H1 (cell line): ENCODE results near the gene PTEN. TPM values are rescaled to one million over a fixed set of nuclear protein-coding genes. Genes with fewer than 3 reads are reported as not detected.
"Not testable (repeated sequence)": the region's sequence is repeated elsewhere in the genome, so short reads cannot be mapped to it uniquely, and the experiment has no call there.

Experiments
- CTCF ChIA-PET: fragments of 300-600 bp; sonication (Branson Sonifier 250); formaldehyde crosslinking; loops from one replicate; lab custom pipeline; 2021; ENCODE audit not compliant: partially characterized antibody; lab: Charles Lee
- POLR2A ChIA-PET: fragments of 300-600 bp; sonication (Branson Sonifier 250); formaldehyde crosslinking; loops from one replicate; lab custom pipeline; 2021; ENCODE audit warnings: inconsistent platforms; ENCODE audit not compliant: partially characterized antibody; lab: Charles Lee
- DNase-seq, 2 experiments: peaks; one replicate each; pipeline versions ENCODE4 v3.0.0 to v3.0.0-alpha.2; 2010 to 2022; ENCODE audit warnings: low spot score in 2 of 2, low read depth in 1 of 2, mixed read lengths in 1 of 2
- FAIRE-seq: peaks from 2 replicates; lab custom pipeline; 2011; peaks lifted over from hg19 to GRCh38; lab: Jason Lieb, UNC
- H2AFZ ChIP-seq: 2 replicates; pipeline ENCODE4 v1.8.1; 2012; ENCODE audit warnings: low read length, inconsistent platforms
- H2AK5ac ChIP-seq: 2 replicates; pipeline ENCODE4 v1.6.1; 2013; ENCODE audit warnings: low read depth, low read length
- H2BK120ac ChIP-seq: replicated peaks from 2 replicates; pipeline ENCODE3; 2013; ENCODE audit warnings: low read depth, low read length, inconsistent platforms
- H2BK12ac ChIP-seq: 2 replicates; pipeline ENCODE4 v1.6.1; 2013; ENCODE audit warnings: low read depth, low read length
- H2BK15ac ChIP-seq: 2 replicates; pipeline ENCODE4 v1.6.1; 2013; ENCODE audit warnings: low read length
- H2BK20ac ChIP-seq: 2 replicates; pipeline ENCODE4 v1.6.1; 2013; ENCODE audit warnings: low read length
- H2BK5ac ChIP-seq: 2 replicates; pipeline ENCODE4 v1.6.1; 2013; ENCODE audit warnings: low read depth, low read length
- H3K14ac ChIP-seq: 2 replicates; pipeline ENCODE4 v1.6.1; 2013; ENCODE audit warnings: inconsistent platforms; ENCODE audit not compliant: insufficient read length
- H3K18ac ChIP-seq: 2 replicates; pipeline ENCODE4 v1.6.1; 2013; ENCODE audit warnings: low read length; ENCODE audit errors: extremely low read depth
- H3K23ac ChIP-seq: 2 replicates; pipeline ENCODE4 v1.6.1; 2013; ENCODE audit warnings: inconsistent platforms; ENCODE audit not compliant: insufficient read length
- H3K23me2 ChIP-seq: 2 replicates; pipeline ENCODE4 v1.6.1; 2013; ENCODE audit warnings: low read depth, low read length
- H3K27ac ChIP-seq: 2 replicates; pipeline ENCODE4 v1.6.1; 2011; ENCODE audit warnings: low read depth, low read length, inconsistent platforms
- H3K27me3 ChIP-seq, 4 experiments: replicated peaks in 1 of 4; 1 replicate in 1 of 4; 2 replicates in 3 of 4; pipeline versions ENCODE4 v1.6.1 to v1.8.1; 2011 to 2013; ENCODE audit warnings: low read length in 3 of 4, mild to moderate bottlenecking in 3 of 4, inconsistent platforms in 2 of 4, mixed read lengths in 2 of 4, moderate library complexity in 1 of 4; ENCODE audit not compliant: control insufficient read depth in 3 of 4, insufficient read depth in 3 of 4; ENCODE audit errors: extremely low read depth in 1 of 4
- H3K36me3 ChIP-seq, 4 experiments: 2 replicates each; pipeline versions ENCODE4 v1.6.1 to v1.8.1; 2011 to 2013; ENCODE audit warnings: mild to moderate bottlenecking in 4 of 4, low read length in 3 of 4, moderate library complexity in 2 of 4, control low read depth in 1 of 4, inconsistent platforms in 1 of 4; ENCODE audit not compliant: insufficient read depth in 4 of 4, control insufficient read depth in 2 of 4
- H3K4ac ChIP-seq: replicated peaks from 2 replicates; pipeline ENCODE3; 2013; ENCODE audit warnings: low read length, low read depth, mixed read lengths, inconsistent platforms; ENCODE audit not compliant: insufficient read length
- H3K4me1 ChIP-seq, 4 experiments: replicated peaks in 1 of 4; 1 replicate in 1 of 4; 2 replicates in 3 of 4; pipeline versions ENCODE4 v1.6.1 to v1.8.1; 2011 to 2013; ENCODE audit warnings: low read length in 3 of 4, inconsistent platforms in 2 of 4, mixed read lengths in 1 of 4; ENCODE audit not compliant: insufficient read depth in 4 of 4, control insufficient read depth in 3 of 4
- H3K4me2 ChIP-seq, 2 experiments: 2 replicates each; pipeline versions ENCODE4 v1.6.1 to v1.8.1; 2011 to 2013; ENCODE audit warnings: low read depth in 2 of 2, low read length in 2 of 2, control low read depth in 1 of 2, inconsistent platforms in 1 of 2, mild to moderate bottlenecking in 1 of 2; ENCODE audit not compliant: insufficient read depth in 1 of 2
- H3K4me3 ChIP-seq, 4 experiments: fragments of 200-600, 300-600 bp in 1 of 4; sonication (generic), shearing (Covaris generic), sonication (Bioruptor Twin) in 1 of 4; 2 replicates each; pipeline versions ENCODE4 v1.5.1 to v1.8.1; 2011 to 2016; ENCODE audit warnings: low read length in 4 of 4, low read depth in 3 of 4, control low read depth in 2 of 4, inconsistent platforms in 2 of 4, mild to moderate bottlenecking in 2 of 4, mixed read lengths in 1 of 4, moderate library complexity in 1 of 4; ENCODE audit not compliant: insufficient read depth in 2 of 4; ENCODE audit errors: extremely low read depth in 1 of 4
- H3K56ac ChIP-seq: replicated peaks from 2 replicates; pipeline ENCODE3; 2013; ENCODE audit warnings: low read depth, mild to moderate bottlenecking, mixed read lengths, low read length, inconsistent platforms; ENCODE audit not compliant: insufficient read length
- H3K79me1 ChIP-seq: 2 replicates; pipeline ENCODE4 v1.6.1; 2013; ENCODE audit warnings: low read depth, low read length, control low read depth
- H3K79me2 ChIP-seq, 2 experiments: 2 replicates each; pipeline versions ENCODE4 v1.6.1 to v1.8.1; 2012 to 2013; ENCODE audit warnings: low read length in 2 of 2, mild to moderate bottlenecking in 2 of 2, inconsistent platforms in 1 of 2; ENCODE audit not compliant: insufficient read depth in 2 of 2, control insufficient read depth in 1 of 2
- H3K9ac ChIP-seq, 4 experiments: replicated peaks in 1 of 4; 1 replicate in 1 of 4; 2 replicates in 3 of 4; pipeline versions ENCODE4 v1.6.1 to v1.8.1; 2011 to 2013; ENCODE audit warnings: low read depth in 3 of 4, low read length in 3 of 4, control low read depth in 2 of 4, mild to moderate bottlenecking in 2 of 4, moderate library complexity in 2 of 4, inconsistent platforms in 1 of 4; ENCODE audit errors: extremely low read depth in 1 of 4
- H3K9me3 ChIP-seq, 2 experiments: 2 replicates each; pipeline versions ENCODE4 v1.6.1 to v1.8.1; 2012 to 2013; ENCODE audit warnings: mild to moderate bottlenecking in 2 of 2, moderate library complexity in 2 of 2, control low read depth in 1 of 2, inconsistent platforms in 1 of 2, low read depth in 1 of 2, low read length in 1 of 2, mixed read lengths in 1 of 2; ENCODE audit not compliant: insufficient read depth in 2 of 2
- H4K20me1 ChIP-seq, 2 experiments: replicated peaks in 1 of 2; 2 replicates each; pipeline versions ENCODE3 to v1.8.1; 2011 to 2013; ENCODE audit warnings: inconsistent platforms in 2 of 2, low read length in 2 of 2, mild to moderate bottlenecking in 1 of 2; ENCODE audit not compliant: insufficient read depth in 2 of 2, control insufficient read depth in 1 of 2
- H4K5ac ChIP-seq: 2 replicates; pipeline ENCODE4 v1.6.1; 2013; ENCODE audit warnings: low read length, low read depth, mixed read lengths, inconsistent platforms; ENCODE audit not compliant: insufficient read length
- H4K8ac ChIP-seq: 2 replicates; pipeline ENCODE4 v1.8.0; 2013; ENCODE audit warnings: mild to moderate bottlenecking, moderate library complexity, low read length, inconsistent platforms; ENCODE audit not compliant: insufficient read depth; ENCODE audit errors: extremely low read depth
- H4K91ac ChIP-seq: replicated peaks from 2 replicates; pipeline ENCODE3; 2013; ENCODE audit warnings: low read length, mixed read lengths, inconsistent platforms; ENCODE audit not compliant: insufficient read length
- WGBS, 2 experiments: shearing (Covaris generic) in 1 of 2; methylation state at CpG; one replicate each; pipeline versions ENCODE4 v1.1.6 to v1.1.7; 2013 to 2015; ENCODE audit warnings: low lambda C conversion rate in 2 of 2, mixed read lengths in 2 of 2, inconsistent platforms in 1 of 2, low coverage in 1 of 2, missing lambda C conversion rate in 1 of 2; ENCODE audit not compliant: insufficient replicate concordance in 2 of 2, insufficient coverage in 1 of 2, insufficient read length in 1 of 2; ENCODE audit errors: extremely low coverage in 1 of 2, missing lambda C conversion rate in 1 of 2; 5-methylcytosine and 5-hydroxymethylcytosine counted together
- polyA plus RNA-seq, 7 experiments: library from polyadenylated mRNA; depleted of rRNA in 3 of 7; stranded (reverse) in 5 of 7; unstranded in 2 of 7; fragments of >200 nt in 5 of 7; fragments of 200-250 nt in 2 of 7; gene quantifications; 1 replicate in 5 of 7; 2 replicates in 1 of 7; 4 replicates in 1 of 7; pipeline versions ENCODE4 v1.2.1 to v1.2.3, GENCODE V29; 2011 to 2013; ENCODE audit warnings: missing spikeins in 2 of 7, mixed read lengths in 2 of 7
- total RNA-seq: library from RNA; stranded (reverse); fragmentation: NEBNext Ultra II Directional; extraction: Animal tissue kit (Norgen Biotek cat#: 25700); gene quantifications from 2 replicates; pipeline ENCODE4 v1.2.1, GENCODE V29; 2021

Gene PTEN
- total and polyA plus RNA-seq, 2 of the 8 experiments (the other 6 are each of a cell fraction or from before 2014, with no cell fraction given) = 6.3 to 48.7 TPM

GRCh38 chr10:87897957-87898356, 34.5 kb downstream of the PTEN start:
- H2BK15ac ChIP-seq, H2BK120ac ChIP-seq, DNase-seq, H2BK5ac ChIP-seq, H3K18ac ChIP-seq, H3K23ac ChIP-seq, H4K5ac ChIP-seq, H3K27ac ChIP-seq, H4K20me1 ChIP-seq, H4K91ac ChIP-seq, H2AK5ac ChIP-seq, H3K4me2 ChIP-seq, H3K9me3 ChIP-seq, H3K79me1 ChIP-seq, H3K56ac ChIP-seq, H3K9ac ChIP-seq, H3K14ac ChIP-seq, H3K4me1 ChIP-seq, H4K8ac ChIP-seq, CTCF ChIA-PET, H3K4me3 ChIP-seq, H3K4ac ChIP-seq, H3K27me3 ChIP-seq, H3K23me2 ChIP-seq, H2AFZ ChIP-seq, H2BK12ac ChIP-seq, H2BK20ac ChIP-seq, FAIRE-seq: not testable (repeated sequence)
- Histone ChIP-seq H3K79me2 (peaks cover 0 to 61% of the 10 kb centered on the region in 2 experiments; a peak in 3 of 4 replicates), H3K36me3 (peaks cover 0 to 13% (median 6%) of the 10 kb centered on the region in 4 experiments; a peak in 2 of 8 replicates)
- WGBS, 2 experiments = 97% methylated on average over 8 of the region's 8 CpGs; no CpG with 5 or more reads in 1 of the 2 experiments
- POLR2A ChIA-PET = interaction anchor here (1.6 to 1.7 kb wide), 2 partner anchors 9 to 34 kb away, joined by 3 to 5 read pairs; partner anchors contain the start of genes KLLN and PTEN

- H3K27ac ChIP-seq, FAIRE-seq, H3K4me1 ChIP-seq, H3K18ac ChIP-seq, H4K91ac ChIP-seq, H2BK20ac ChIP-seq, H4K5ac ChIP-seq, H3K9ac ChIP-seq, H2BK120ac ChIP-seq, DNase-seq, H2BK12ac ChIP-seq, H4K8ac ChIP-seq, H2BK5ac ChIP-seq, H2AK5ac ChIP-seq, H3K4me3 ChIP-seq, H4K20me1 ChIP-seq, H2BK15ac ChIP-seq, POLR2A ChIA-PET, H3K23me2 ChIP-seq, H3K14ac ChIP-seq, H3K23ac ChIP-seq, CTCF ChIA-PET, H3K4me2 ChIP-seq, H3K27me3 ChIP-seq, H3K79me1 ChIP-seq, H2AFZ ChIP-seq, H3K4ac ChIP-seq, H3K56ac ChIP-seq: not testable (repeated sequence)
- Histone ChIP-seq H3K36me3 (peaks cover 0 to 19% (median 7%) of the 10 kb centered on the region in 4 experiments; a peak in 3 of 8 replicates), H3K9me3 (peaks cover 9 to 14% of the 10 kb centered on the region in 2 experiments; a peak in 3 of 4 replicates), H3K79me2 (peaks cover 0 to 58% of the 10 kb centered on the region in 2 experiments; a peak in 2 of 4 replicates)
- 91% methylated on average over 8 of the region's 8 CpGs; no CpG with 5 or more reads in 1 of the 2 experiments for WGBS, 2 experiments
These were observed 40.0 kb downstream of the PTEN start for GRCh38 chr10:87903396-87903795.
